HepG2 (cell line): ENCODE results near the gene SPART. TPM values are rescaled to one million over a fixed set of nuclear protein-coding genes. Genes with fewer than 3 reads are reported as not detected.
A peak's percentile ranks its signal among the peaks of the same experiment; 100 is the strongest.

Experiments used
- ARNT2 ChIP-seq: sonication (generic); formaldehyde crosslinking; IDR thresholded peaks from 2 replicates; pipeline ENCODE4 v1.8.0; 2022; ENCODE audit warnings: mild to moderate bottlenecking, low read depth, missing genetic modification reagents, moderate library complexity
- CHD4 ChIP-seq: fragments of 200-600 bp; sonication (generic); IDR thresholded peaks from 2 replicates; pipeline ENCODE4 v1.7.0; 2017; ENCODE audit warnings: mild to moderate bottlenecking, low read length, borderline replicate concordance
- FOXK1 ChIP-seq: sonication (generic); formaldehyde crosslinking; IDR thresholded peaks from 2 replicates; pipeline ENCODE4 v1.4.0; 2020; ENCODE audit warnings: low read depth, missing genetic modification reagents, borderline replicate concordance
- MAFF ChIP-seq: IDR thresholded peaks from 2 replicates; pipeline ENCODE4 v1.6.1; 2011; ENCODE audit warnings: low read depth, low read length, improper control_type of control experiment
- SETDB1 ChIP-seq: sonication (generic); formaldehyde crosslinking; IDR thresholded peaks from 2 replicates; pipeline ENCODE4 v1.5.1; 2020; ENCODE audit warnings: missing genetic modification reagents, mild to moderate bottlenecking, borderline replicate concordance
- TBP ChIP-seq: sonication (generic); formaldehyde crosslinking; IDR thresholded peaks from 2 replicates; pipeline ENCODE4 v1.5.0; 2020; ENCODE audit warnings: missing genetic modification reagents
- ZNF138 ChIP-seq: sonication (generic); formaldehyde crosslinking; IDR thresholded peaks from 2 replicates; pipeline ENCODE4 v1.5.0; 2020; ENCODE audit warnings: mild to moderate bottlenecking, low read depth, missing genetic modification reagents
- ZNF337 ChIP-seq: sonication (generic); formaldehyde crosslinking; IDR thresholded peaks from 2 replicates; pipeline ENCODE4 v1.5.1; 2020; ENCODE audit warnings: missing genetic modification reagents, low read depth, mild to moderate bottlenecking, borderline replicate concordance
- polyA plus RNA-seq, 8 experiments: library from polyadenylated mRNA; depleted of rRNA in 3 of 8; stranded (reverse) in 7 of 8; unstranded in 1 of 8; fragments of >200 nt; fragmentation: Illumina TruSeq in 4 of 8; extraction: Trizol in 4 of 8; gene quantifications; 2 replicates each; pipeline versions ENCODE4 v1.2.1 to v1.2.3, GENCODE V29; 2011 to 2016; ENCODE audit warnings: low read depth in 4 of 8, missing spikeins in 1 of 8, mixed read lengths in 1 of 8; ENCODE audit not compliant: insufficient read depth in 1 of 8
- total RNA-seq, 5 experiments: library from RNA; depleted of rRNA; stranded (reverse); fragments of >200 nt; fragmentation: Illumina TruSeq; extraction: Trizol; gene quantifications; 2 replicates each; pipeline ENCODE4 v1.2.3, GENCODE V29; 2016; ENCODE audit warnings: low read depth in 1 of 5
- TF ChIP-seq, protein P1 (sequence below): sonication (generic); formaldehyde crosslinking; IDR thresholded peaks from 2 replicates; pipeline ENCODE4 v1.4.0; 2020; ENCODE audit warnings: mild to moderate bottlenecking, missing genetic modification reagents
- TF ChIP-seq, protein P2 (sequence below): sonication (generic); formaldehyde crosslinking; IDR thresholded peaks from 2 replicates; pipeline ENCODE4 v1.5.0; 2020; ENCODE audit warnings: mild to moderate bottlenecking, missing genetic modification reagents, borderline replicate concordance
- TF ChIP-seq, protein P3 (sequence below): conservative IDR thresholded peaks from 2 replicates; pipeline ENCODE4 v1.6.1; 2018; ENCODE audit warnings: missing genetic modification reagents
- TF ChIP-seq, protein P4 (sequence below): sonication (generic); formaldehyde crosslinking; IDR thresholded peaks from 2 replicates; pipeline ENCODE4 v1.5.1; 2020; ENCODE audit warnings: missing genetic modification reagents, mild to moderate bottlenecking, borderline replicate concordance

Gene SPART
- total and polyA plus RNA-seq, 2 of the 13 experiments (the other 11 are each of a cell fraction or from before 2014, with no cell fraction given): 8.9 to 28.8 TPM

DNA sequence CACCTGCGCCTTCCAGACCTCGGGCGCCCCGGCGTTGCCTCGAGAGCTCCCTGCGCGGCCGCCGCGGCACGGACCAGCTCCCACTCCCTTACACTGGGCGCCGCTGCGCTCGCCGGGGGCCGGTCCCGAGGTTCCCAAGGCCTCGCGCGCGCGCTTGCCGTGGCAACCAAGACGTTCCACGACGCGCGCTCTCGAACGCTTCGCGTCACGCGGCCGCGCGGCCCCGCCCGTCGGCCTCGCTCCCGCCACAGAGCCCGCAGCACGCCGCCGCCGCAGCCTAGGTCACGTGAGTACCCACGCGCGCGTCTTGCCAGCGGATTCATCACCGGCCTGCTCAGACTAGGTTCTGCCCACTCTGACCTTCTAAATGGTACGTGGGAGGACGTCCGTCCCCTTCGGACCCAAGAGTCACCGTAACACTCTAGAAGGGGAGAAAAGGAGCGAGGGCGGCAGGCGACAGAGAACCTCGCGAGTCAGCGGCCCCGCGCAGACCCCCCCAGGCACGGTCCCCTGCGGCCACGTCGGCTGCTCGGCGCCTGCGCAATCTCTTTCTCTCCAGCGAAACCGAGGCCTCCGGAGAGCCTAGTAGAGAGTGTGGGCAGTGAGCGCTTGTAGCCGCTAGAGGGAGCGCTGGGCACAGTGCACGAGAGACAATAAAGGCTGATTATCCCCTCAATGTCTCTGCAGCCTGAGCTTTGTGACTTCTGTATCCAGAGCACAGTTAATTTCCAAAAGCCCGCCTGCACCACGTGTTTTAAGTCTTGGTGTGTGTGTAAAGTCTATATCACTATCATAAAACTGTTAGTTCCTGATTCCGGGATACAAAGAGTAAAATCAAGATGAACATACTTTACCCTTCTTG lies at the start of gene SPART (continued):
- TF ChIP-seq, protein P1, sequence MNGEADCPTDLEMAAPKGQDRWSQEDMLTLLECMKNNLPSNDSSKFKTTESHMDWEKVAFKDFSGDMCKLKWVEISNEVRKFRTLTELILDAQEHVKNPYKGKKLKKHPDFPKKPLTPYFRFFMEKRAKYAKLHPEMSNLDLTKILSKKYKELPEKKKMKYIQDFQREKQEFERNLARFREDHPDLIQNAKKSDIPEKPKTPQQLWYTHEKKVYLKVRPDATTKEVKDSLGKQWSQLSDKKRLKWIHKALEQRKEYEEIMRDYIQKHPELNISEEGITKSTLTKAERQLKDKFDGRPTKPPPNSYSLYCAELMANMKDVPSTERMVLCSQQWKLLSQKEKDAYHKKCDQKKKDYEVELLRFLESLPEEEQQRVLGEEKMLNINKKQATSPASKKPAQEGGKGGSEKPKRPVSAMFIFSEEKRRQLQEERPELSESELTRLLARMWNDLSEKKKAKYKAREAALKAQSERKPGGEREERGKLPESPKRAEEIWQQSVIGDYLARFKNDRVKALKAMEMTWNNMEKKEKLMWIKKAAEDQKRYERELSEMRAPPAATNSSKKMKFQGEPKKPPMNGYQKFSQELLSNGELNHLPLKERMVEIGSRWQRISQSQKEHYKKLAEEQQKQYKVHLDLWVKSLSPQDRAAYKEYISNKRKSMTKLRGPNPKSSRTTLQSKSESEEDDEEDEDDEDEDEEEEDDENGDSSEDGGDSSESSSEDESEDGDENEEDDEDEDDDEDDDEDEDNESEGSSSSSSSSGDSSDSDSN: no peak; the same call in 1 of the 2 replicates
- TF ChIP-seq FOXK1 (0 out of 2 replicates have a peak, but pooled peaks have one; percentile 25), ARNT2 (CRISPR knock-in tag) (peak; percentile 64; the same call in 1 of the 2 replicates), MAFF (no peak), SETDB1 (no peak), ZNF337 (CRISPR knock-in tag) (no peak), TBP (CRISPR knock-in tag) (no peak), ZNF138 (no peak), CHD4 (no peak)
- TF ChIP-seq, protein P2, sequence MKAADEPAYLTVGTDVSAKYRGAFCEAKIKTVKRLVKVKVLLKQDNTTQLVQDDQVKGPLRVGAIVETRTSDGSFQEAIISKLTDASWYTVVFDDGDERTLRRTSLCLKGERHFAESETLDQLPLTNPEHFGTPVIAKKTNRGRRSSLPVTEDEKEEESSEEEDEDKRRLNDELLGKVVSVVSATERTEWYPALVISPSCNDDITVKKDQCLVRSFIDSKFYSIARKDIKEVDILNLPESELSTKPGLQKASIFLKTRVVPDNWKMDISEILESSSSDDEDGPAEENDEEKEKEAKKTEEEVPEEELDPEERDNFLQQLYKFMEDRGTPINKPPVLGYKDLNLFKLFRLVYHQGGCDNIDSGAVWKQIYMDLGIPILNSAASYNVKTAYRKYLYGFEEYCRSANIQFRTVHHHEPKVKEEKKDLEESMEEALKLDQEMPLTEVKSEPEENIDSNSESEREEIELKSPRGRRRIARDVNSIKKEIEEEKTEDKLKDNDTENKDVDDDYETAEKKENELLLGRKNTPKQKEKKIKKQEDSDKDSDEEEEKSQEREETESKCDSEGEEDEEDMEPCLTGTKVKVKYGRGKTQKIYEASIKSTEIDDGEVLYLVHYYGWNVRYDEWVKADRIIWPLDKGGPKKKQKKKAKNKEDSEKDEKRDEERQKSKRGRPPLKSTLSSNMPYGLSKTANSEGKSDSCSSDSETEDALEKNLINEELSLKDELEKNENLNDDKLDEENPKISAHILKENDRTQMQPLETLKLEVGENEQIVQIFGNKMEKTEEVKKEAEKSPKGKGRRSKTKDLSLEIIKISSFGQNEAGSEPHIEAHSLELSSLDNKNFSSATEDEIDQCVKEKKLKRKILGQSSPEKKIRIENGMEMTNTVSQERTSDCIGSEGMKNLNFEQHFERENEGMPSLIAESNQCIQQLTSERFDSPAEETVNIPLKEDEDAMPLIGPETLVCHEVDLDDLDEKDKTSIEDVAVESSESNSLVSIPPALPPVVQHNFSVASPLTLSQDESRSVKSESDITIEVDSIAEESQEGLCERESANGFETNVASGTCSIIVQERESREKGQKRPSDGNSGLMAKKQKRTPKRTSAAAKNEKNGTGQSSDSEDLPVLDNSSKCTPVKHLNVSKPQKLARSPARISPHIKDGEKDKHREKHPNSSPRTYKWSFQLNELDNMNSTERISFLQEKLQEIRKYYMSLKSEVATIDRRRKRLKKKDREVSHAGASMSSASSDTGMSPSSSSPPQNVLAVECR: no peak
- TF ChIP-seq, protein P3, sequence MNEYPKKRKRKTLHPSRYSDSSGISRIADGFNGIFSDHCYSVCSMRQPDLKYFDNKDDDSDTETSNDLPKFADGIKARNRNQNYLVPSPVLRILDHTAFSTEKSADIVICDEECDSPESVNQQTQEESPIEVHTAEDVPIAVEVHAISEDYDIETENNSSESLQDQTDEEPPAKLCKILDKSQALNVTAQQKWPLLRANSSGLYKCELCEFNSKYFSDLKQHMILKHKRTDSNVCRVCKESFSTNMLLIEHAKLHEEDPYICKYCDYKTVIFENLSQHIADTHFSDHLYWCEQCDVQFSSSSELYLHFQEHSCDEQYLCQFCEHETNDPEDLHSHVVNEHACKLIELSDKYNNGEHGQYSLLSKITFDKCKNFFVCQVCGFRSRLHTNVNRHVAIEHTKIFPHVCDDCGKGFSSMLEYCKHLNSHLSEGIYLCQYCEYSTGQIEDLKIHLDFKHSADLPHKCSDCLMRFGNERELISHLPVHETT (CRISPR knock-in tag): no peak
- TF ChIP-seq, protein P4, sequence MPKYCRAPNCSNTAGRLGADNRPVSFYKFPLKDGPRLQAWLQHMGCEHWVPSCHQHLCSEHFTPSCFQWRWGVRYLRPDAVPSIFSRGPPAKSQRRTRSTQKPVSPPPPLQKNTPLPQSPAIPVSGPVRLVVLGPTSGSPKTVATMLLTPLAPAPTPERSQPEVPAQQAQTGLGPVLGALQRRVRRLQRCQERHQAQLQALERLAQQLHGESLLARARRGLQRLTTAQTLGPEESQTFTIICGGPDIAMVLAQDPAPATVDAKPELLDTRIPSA (CRISPR knock-in tag): no peak
